SK-N-SH (cell line): ENCODE measurements around the gene ELAC2. TPM values are rescaled to one million over a fixed set of nuclear protein-coding genes. Genes with fewer than 3 reads are reported as not detected.

Experiments used
- CTCF ChIA-PET: fragments of 300-600, 350-600 bp; formaldehyde crosslinking; extraction: SDS; loops from one replicate; lab custom pipeline; 2021; lab: Yijun Ruan, JAX
- POLR2A ChIA-PET: fragments of 350-600 bp; sonication (Branson Sonifier 250); formaldehyde crosslinking; extraction: SDS; loops from one replicate; lab custom pipeline; 2020; ENCODE audit warnings: antibody characterized with exemption, inconsistent platforms; lab: Yijun Ruan, JAX
- DNase-seq: peaks from one replicate; pipeline ENCODE4 v3.0.0; 2012
- H2AFZ ChIP-seq: fragments of 200-600 bp; sonication (generic); 2 replicates; pipeline ENCODE4 v1.8.1; 2016; ENCODE audit warnings: antibody characterized with exemption, mild to moderate bottlenecking, low read depth
- H3F3A ChIP-seq: fragments of 200-600 bp; sonication (generic); replicated peaks from 2 replicates; pipeline ENCODE3; 2016; ENCODE audit warnings: antibody characterized with exemption, mild to moderate bottlenecking; ENCODE audit not compliant: insufficient read depth
- H3K27ac ChIP-seq, 2 experiments: fragments of 200-500 bp in 1 of 2; fragments of 200-600 bp in 1 of 2; sonication (Bioruptor generic) in 1 of 2; sonication (generic), shearing (Covaris generic) in 1 of 2; 2 replicates each; pipeline versions ENCODE4 v1.5.1 to v1.6.1; 2014 to 2016; ENCODE audit warnings: low read depth in 2 of 2, inconsistent platforms in 1 of 2, low read length in 1 of 2, mild to moderate bottlenecking in 1 of 2, mixed read lengths in 1 of 2
- H3K27me3 ChIP-seq: fragments of 200-600 bp; sonication (generic), shearing (Covaris generic); 2 replicates; pipeline ENCODE4 v1.6.1; 2016; ENCODE audit warnings: mixed run types; ENCODE audit not compliant: insufficient read depth
- H3K36me3 ChIP-seq, 2 experiments: fragments of 200-500 bp in 1 of 2; fragments of 200-600 bp in 1 of 2; sonication (Bioruptor generic) in 1 of 2; sonication (generic) in 1 of 2; replicated peaks in 1 of 2; 2 replicates each; pipeline versions ENCODE3 to v1.5.1; 2014 to 2016; ENCODE audit warnings: low read length in 1 of 2, mild to moderate bottlenecking in 1 of 2; ENCODE audit not compliant: insufficient read depth in 2 of 2, control insufficient read depth in 1 of 2
- H3K4me1 ChIP-seq, 2 experiments: fragments of 200-500 bp in 1 of 2; fragments of 200-600 bp in 1 of 2; sonication (Bioruptor generic) in 1 of 2; sonication (generic), shearing (Covaris generic) in 1 of 2; 2 replicates each; pipeline versions ENCODE4 v1.5.1 to v1.6.1; 2014 to 2016; ENCODE audit warnings: low read depth in 1 of 2, low read length in 1 of 2, mixed run types in 1 of 2; ENCODE audit not compliant: insufficient read depth in 2 of 2, control insufficient read depth in 1 of 2
- H3K4me2 ChIP-seq: fragments of 200-600 bp; sonication (generic), shearing (Covaris generic); 2 replicates; pipeline ENCODE4 v1.6.1; 2017; ENCODE audit warnings: mixed run types
- H3K4me3 ChIP-seq, 2 experiments: fragments of 200-500 bp in 1 of 2; fragments of 200-600 bp in 1 of 2; sonication (Bioruptor generic) in 1 of 2; sonication (generic), shearing (Covaris generic) in 1 of 2; 2 replicates each; pipeline versions ENCODE4 v1.5.1 to v1.8.1; 2014 to 2016; ENCODE audit warnings: low read depth in 2 of 2, inconsistent platforms in 1 of 2, low read length in 1 of 2, mild to moderate bottlenecking in 1 of 2, mixed read lengths in 1 of 2, moderate library complexity in 1 of 2
- H3K79me2 ChIP-seq: fragments of 200-600 bp; sonication (generic); 2 replicates; pipeline ENCODE4 v1.8.1; 2017; ENCODE audit warnings: mild to moderate bottlenecking; ENCODE audit not compliant: insufficient read depth
- H3K9ac ChIP-seq: fragments of 200-600 bp; sonication (generic); 2 replicates; pipeline ENCODE4 v1.6.1; 2017; ENCODE audit warnings: mixed run types
- H3K9me2 ChIP-seq: fragments of 200-600 bp; sonication (generic); 2 replicates; pipeline ENCODE4 v1.6.1; 2017; ENCODE audit warnings: mixed run types
- H3K9me3 ChIP-seq: fragments of 200-600 bp; sonication (generic); 2 replicates; pipeline ENCODE4 v1.6.1; 2017; ENCODE audit warnings: mixed run types, mild to moderate bottlenecking, moderate library complexity
- H4K20me1 ChIP-seq: fragments of 200-600 bp; sonication (generic); 2 replicates; pipeline ENCODE4 v1.6.1; 2017; ENCODE audit warnings: mild to moderate bottlenecking, mixed run types; ENCODE audit not compliant: insufficient read depth
- EP300 ChIP-seq, 2 experiments: IDR thresholded peaks; 2 replicates each; pipeline versions ENCODE4 v1.4.0 to v1.6.1; 2012; ENCODE audit warnings: borderline replicate concordance in 1 of 2, low read depth in 1 of 2, low read length in 1 of 2
- EZH2phosphoT487 ChIP-seq: fragments of 200-600 bp; sonication (generic); IDR thresholded peaks from 2 replicates; pipeline ENCODE4 v1.6.1; 2017; ENCODE audit warnings: low read depth, mixed run types, mild to moderate bottlenecking, antibody characterized with exemption, moderate library complexity, borderline replicate concordance
- FOSL2 ChIP-seq: IDR thresholded peaks from 2 replicates; pipeline ENCODE4 v1.4.0; 2012; ENCODE audit warnings: low read depth, mild to moderate bottlenecking, moderate library complexity, borderline replicate concordance
- FOXJ3 ChIP-seq: sonication (generic); formaldehyde crosslinking; IDR thresholded peaks from 2 replicates; pipeline ENCODE4 v1.5.1; 2020; ENCODE audit warnings: mild to moderate bottlenecking, missing genetic modification reagents
- GATA2 ChIP-seq: sonication (generic); formaldehyde crosslinking; IDR thresholded peaks from 2 replicates; pipeline ENCODE4 v1.5.0; 2020; ENCODE audit warnings: mild to moderate bottlenecking, missing genetic modification reagents
- MEF2A ChIP-seq: IDR thresholded peaks from 2 replicates; pipeline ENCODE4 v1.4.0; 2012; ENCODE audit warnings: low read depth, borderline replicate concordance
- MXI1 ChIP-seq: IDR thresholded peaks from 2 replicates; pipeline ENCODE4 v1.6.1; 2012; ENCODE audit warnings: mild to moderate bottlenecking, low read depth, low read length, improper control_type of control experiment
- NFIC ChIP-seq: IDR thresholded peaks from 2 replicates; pipeline ENCODE4 v1.4.0; 2012; ENCODE audit warnings: borderline replicate concordance
- NRF1 ChIP-seq: IDR thresholded peaks from 2 replicates; pipeline ENCODE4 v1.6.1; 2012; ENCODE audit warnings: low read depth, mild to moderate bottlenecking, low read length
- RCOR1 ChIP-seq: fragments of 150-350 bp; IDR thresholded peaks from 2 replicates; pipeline ENCODE4 v1.6.1; 2017; ENCODE audit warnings: antibody characterized with exemption, low read length
- RFX5 ChIP-seq: IDR thresholded peaks from 2 replicates; pipeline ENCODE4 v1.6.1; 2012; ENCODE audit warnings: mild to moderate bottlenecking, improper control_type of control experiment, low read length
- TEAD4 ChIP-seq: IDR thresholded peaks from 2 replicates; pipeline ENCODE4 v1.4.0; 2012; ENCODE audit warnings: mild to moderate bottlenecking, borderline replicate concordance; ENCODE audit not compliant: insufficient read depth
- WGBS: methylation state at CpG from one replicate; pipeline ENCODE4 v1.1.6; 2017; ENCODE audit warnings: low lambda C conversion rate; 5-methylcytosine and 5-hydroxymethylcytosine counted together
- polyA plus RNA-seq, 3 experiments: library from polyadenylated mRNA; depleted of rRNA; stranded (reverse); fragments of >200 nt; gene quantifications; 2 replicates each; pipeline ENCODE4 v1.2.3, GENCODE V29; 2012
- TF ChIP-seq, protein P1 (sequence below): IDR thresholded peaks from 2 replicates; pipeline ENCODE4 v1.4.0; 2012; ENCODE audit warnings: low read depth, borderline replicate concordance
- TF ChIP-seq, protein P2 (sequence below): fragments of 150-350 bp; IDR thresholded peaks from 2 replicates; pipeline ENCODE4 v1.6.1; 2017; ENCODE audit warnings: antibody characterized with exemption, low read length, low read depth, borderline replicate concordance
- TF ChIP-seq, protein P3 (sequence below): IDR thresholded peaks from 2 replicates; pipeline ENCODE4 v1.4.0; 2012; ENCODE audit warnings: low read depth
- TF ChIP-seq, protein P4 (sequence below): IDR thresholded peaks from 2 replicates; pipeline ENCODE4 v1.4.0; 2012; ENCODE audit warnings: low read depth, borderline replicate concordance
- TF ChIP-seq, protein P5 (sequence below): IDR thresholded peaks from 2 replicates; pipeline ENCODE4 v1.6.1; 2012; ENCODE audit warnings: mild to moderate bottlenecking, low read depth, low read length, moderate library complexity

ELAC2 gene
- polyA plus RNA-seq, 1 of the 3 experiments (the other 2 are of a cell fraction) = 77.6 TPM

DNA sequence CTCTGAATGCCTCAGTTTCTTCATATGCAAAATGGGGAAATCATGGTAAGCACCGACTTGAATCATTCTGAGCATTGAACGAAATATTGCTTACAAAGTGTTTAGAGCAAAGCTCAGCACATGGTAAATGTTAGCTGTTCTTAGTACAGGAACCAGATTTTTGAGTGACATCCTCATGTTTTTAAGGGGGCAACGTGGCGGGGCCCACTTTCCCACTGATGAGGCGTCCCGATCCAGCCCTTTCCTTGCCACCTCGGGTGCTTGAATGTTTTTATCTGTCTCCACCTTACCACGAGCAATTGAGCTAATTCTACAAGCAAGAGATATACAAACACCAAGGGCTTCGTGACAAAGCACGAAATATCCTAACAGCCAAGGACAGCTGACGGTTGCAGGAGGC lies 49.9 kb downstream of the ELAC2 start:
- no peak overlapping the region for H2AFZ ChIP-seq
- H3K36me3 ChIP-seq = no peaks in the 10 kb centered on the region
- H3K9me2 ChIP-seq = no peaks in the 10 kb centered on the region
- H3F3A ChIP-seq = no peaks in the 10 kb centered on the region
- CTCF ChIA-PET = interaction anchor here (1.1 kb wide), 1 partner anchor 62 kb away, joined by 4 read pairs; no protein-coding TSS in a partner anchor
- no peak overlapping the region for H3K9ac ChIP-seq
- H3K27ac ChIP-seq = no peak overlapping the region
- no peak overlapping the region for H3K4me2 ChIP-seq
- POLR2A ChIA-PET = no interaction called here
- peaks cover 34% of the 10 kb centered on the region for H3K27me3 ChIP-seq
- WGBS = 14% methylated on average over 10 of the region's 11 CpGs
- DNase-seq = no peak
- H3K79me2 ChIP-seq = no peaks in the 10 kb centered on the region
- no peak overlapping the region for H3K4me3 ChIP-seq
- no peaks in the 10 kb centered on the region for H4K20me1 ChIP-seq
- no peaks in the 10 kb centered on the region for H3K4me1 ChIP-seq
- H3K9me3 ChIP-seq = no peaks in the 10 kb centered on the region
- TF ChIP-seq, protein P1, sequence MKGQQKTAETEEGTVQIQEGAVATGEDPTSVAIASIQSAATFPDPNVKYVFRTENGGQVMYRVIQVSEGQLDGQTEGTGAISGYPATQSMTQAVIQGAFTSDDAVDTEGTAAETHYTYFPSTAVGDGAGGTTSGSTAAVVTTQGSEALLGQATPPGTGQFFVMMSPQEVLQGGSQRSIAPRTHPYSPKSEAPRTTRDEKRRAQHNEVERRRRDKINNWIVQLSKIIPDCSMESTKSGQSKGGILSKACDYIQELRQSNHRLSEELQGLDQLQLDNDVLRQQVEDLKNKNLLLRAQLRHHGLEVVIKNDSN = no peak
- TF ChIP-seq FOSL2 (no peak), TEAD4 (no peak), NRF1 (no peak), EP300 (IDR thresholded peaks at IDR 0.05; ENCODE audit: borderline replicate concordance in 1 of 2, low read depth in 1 of 2, low read length in 1 of 2) (no peak), MXI1 (no peak), NFIC (no peak), RFX5 (no peak), FOXJ3 (no peak), EZH2phosphoT487 (no peak), RCOR1 (no peak), GATA2 (CRISPR knock-in tag) (no peak), MEF2A (no peak)
- TF ChIP-seq, protein P2, sequence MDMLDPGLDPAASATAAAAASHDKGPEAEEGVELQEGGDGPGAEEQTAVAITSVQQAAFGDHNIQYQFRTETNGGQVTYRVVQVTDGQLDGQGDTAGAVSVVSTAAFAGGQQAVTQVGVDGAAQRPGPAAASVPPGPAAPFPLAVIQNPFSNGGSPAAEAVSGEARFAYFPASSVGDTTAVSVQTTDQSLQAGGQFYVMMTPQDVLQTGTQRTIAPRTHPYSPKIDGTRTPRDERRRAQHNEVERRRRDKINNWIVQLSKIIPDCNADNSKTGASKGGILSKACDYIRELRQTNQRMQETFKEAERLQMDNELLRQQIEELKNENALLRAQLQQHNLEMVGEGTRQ = no peak
- TF ChIP-seq, protein P3, sequence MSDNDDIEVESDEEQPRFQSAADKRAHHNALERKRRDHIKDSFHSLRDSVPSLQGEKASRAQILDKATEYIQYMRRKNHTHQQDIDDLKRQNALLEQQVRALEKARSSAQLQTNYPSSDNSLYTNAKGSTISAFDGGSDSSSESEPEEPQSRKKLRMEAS = no peak
- TF ChIP-seq, protein P4, sequence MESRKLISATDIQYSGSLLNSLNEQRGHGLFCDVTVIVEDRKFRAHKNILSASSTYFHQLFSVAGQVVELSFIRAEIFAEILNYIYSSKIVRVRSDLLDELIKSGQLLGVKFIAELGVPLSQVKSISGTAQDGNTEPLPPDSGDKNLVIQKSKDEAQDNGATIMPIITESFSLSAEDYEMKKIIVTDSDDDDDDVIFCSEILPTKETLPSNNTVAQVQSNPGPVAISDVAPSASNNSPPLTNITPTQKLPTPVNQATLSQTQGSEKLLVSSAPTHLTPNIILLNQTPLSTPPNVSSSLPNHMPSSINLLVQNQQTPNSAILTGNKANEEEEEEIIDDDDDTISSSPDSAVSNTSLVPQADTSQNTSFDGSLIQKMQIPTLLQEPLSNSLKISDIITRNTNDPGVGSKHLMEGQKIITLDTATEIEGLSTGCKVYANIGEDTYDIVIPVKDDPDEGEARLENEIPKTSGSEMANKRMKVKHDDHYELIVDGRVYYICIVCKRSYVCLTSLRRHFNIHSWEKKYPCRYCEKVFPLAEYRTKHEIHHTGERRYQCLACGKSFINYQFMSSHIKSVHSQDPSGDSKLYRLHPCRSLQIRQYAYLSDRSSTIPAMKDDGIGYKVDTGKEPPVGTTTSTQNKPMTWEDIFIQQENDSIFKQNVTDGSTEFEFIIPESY = no peak
- TF ChIP-seq, protein P5, sequence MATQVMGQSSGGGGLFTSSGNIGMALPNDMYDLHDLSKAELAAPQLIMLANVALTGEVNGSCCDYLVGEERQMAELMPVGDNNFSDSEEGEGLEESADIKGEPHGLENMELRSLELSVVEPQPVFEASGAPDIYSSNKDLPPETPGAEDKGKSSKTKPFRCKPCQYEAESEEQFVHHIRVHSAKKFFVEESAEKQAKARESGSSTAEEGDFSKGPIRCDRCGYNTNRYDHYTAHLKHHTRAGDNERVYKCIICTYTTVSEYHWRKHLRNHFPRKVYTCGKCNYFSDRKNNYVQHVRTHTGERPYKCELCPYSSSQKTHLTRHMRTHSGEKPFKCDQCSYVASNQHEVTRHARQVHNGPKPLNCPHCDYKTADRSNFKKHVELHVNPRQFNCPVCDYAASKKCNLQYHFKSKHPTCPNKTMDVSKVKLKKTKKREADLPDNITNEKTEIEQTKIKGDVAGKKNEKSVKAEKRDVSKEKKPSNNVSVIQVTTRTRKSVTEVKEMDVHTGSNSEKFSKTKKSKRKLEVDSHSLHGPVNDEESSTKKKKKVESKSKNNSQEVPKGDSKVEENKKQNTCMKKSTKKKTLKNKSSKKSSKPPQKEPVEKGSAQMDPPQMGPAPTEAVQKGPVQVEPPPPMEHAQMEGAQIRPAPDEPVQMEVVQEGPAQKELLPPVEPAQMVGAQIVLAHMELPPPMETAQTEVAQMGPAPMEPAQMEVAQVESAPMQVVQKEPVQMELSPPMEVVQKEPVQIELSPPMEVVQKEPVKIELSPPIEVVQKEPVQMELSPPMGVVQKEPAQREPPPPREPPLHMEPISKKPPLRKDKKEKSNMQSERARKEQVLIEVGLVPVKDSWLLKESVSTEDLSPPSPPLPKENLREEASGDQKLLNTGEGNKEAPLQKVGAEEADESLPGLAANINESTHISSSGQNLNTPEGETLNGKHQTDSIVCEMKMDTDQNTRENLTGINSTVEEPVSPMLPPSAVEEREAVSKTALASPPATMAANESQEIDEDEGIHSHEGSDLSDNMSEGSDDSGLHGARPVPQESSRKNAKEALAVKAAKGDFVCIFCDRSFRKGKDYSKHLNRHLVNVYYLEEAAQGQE = no peak
